Chondrocyte (in vitro differentiated cells): ENCODE results near the gene BTD. TPM values are rescaled to one million over a fixed set of nuclear protein-coding genes. Genes with fewer than 3 reads are reported as not detected.

ENCODE experiments used
- DNase-seq: peaks from one replicate; pipeline ENCODE4 v3.0.0; 2021; ENCODE audit warnings: mixed read lengths, low spot score
- H3K27ac Mint-ChIP-seq: one replicate; pipeline ENCODE4 v1.8.0; 2021; ENCODE audit warnings: mild to moderate bottlenecking, moderate library complexity, mixed read lengths; ENCODE audit not compliant: unreplicated experiment
- H3K27me3 Mint-ChIP-seq: 2 replicates; pipeline ENCODE4 v1.8.0; 2021; ENCODE audit warnings: low read depth, mixed read lengths
- H3K36me3 Mint-ChIP-seq: 2 replicates; pipeline ENCODE4 v1.8.0; 2021; ENCODE audit warnings: low read depth, mixed read lengths
- H3K4me1 Mint-ChIP-seq: 2 replicates; pipeline ENCODE4 v1.8.0; 2021; ENCODE audit warnings: low read depth, mild to moderate bottlenecking, mixed read lengths
- H3K4me3 Mint-ChIP-seq: one replicate; pipeline ENCODE4 v1.8.0; 2021; ENCODE audit warnings: mild to moderate bottlenecking, moderate library complexity, mixed read lengths; ENCODE audit not compliant: unreplicated experiment
- H3K9me3 Mint-ChIP-seq: 2 replicates; pipeline ENCODE4 v1.8.0; 2021; ENCODE audit warnings: low read depth, mixed read lengths
- CTCF ChIP-seq: fragments of 200-600 bp; sonication (generic); IDR thresholded peaks from 2 replicates; pipeline ENCODE4 v1.5.0; 2021; ENCODE audit warnings: antibody characterized with exemption, mild to moderate bottlenecking, moderate library complexity
- total RNA-seq: library from RNA; stranded (reverse); gene quantifications from 3 replicates; pipeline ENCODE4 v1.2.1, GENCODE V29; 2021

Gene BTD
- total RNA-seq, 1 donor from 2014 or later: 19.2 TPM

DNA sequence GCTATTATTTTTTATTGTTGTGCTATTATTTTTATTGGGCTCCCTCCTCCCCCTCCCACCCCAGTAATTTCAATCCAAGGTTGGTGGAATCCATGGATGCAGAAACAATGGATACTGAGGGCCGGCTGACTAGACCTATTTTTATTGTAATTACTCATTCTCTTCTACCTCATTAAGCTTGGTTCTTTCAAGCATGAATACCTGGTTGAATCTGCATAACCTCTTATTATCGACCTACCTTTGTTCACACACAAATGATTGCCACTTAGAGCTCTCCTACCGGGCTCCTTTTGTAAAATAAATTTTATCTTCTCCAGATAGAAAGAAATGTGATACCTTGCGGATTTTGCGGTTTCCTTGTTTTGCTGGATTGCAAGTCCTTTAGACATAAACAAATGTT, 31.6 kb downstream of the BTD start:
- Mint-ChIP-seq H3K27ac (peak overlapping the region; percentile 91), H3K4me1 (peaks cover 87% of the 10 kb centered on the region), H3K4me3 (no peak overlapping the region), H3K9me3 (no peaks in the 10 kb centered on the region), H3K36me3 (no peaks in the 10 kb centered on the region), H3K27me3 (no peaks in the 10 kb centered on the region)
- no peak for TF ChIP-seq CTCF
- no peak for DNase-seq

- DNase-seq: no peak
- peak overlapping the region; percentile 91 for H3K27ac Mint-ChIP-seq
- peaks cover 94% of the 10 kb centered on the region for H3K4me1 Mint-ChIP-seq
- H3K4me3 Mint-ChIP-seq: peak overlapping the region; percentile 20
- no peaks in the 10 kb centered on the region for H3K27me3 Mint-ChIP-seq
- no peaks in the 10 kb centered on the region for H3K36me3 Mint-ChIP-seq
- no peak for TF ChIP-seq CTCF
- no peaks in the 10 kb centered on the region for H3K9me3 Mint-ChIP-seq
These were observed 32.4 kb downstream of the BTD start for GRCh38 chr3:15633766-15634598.

DNA sequence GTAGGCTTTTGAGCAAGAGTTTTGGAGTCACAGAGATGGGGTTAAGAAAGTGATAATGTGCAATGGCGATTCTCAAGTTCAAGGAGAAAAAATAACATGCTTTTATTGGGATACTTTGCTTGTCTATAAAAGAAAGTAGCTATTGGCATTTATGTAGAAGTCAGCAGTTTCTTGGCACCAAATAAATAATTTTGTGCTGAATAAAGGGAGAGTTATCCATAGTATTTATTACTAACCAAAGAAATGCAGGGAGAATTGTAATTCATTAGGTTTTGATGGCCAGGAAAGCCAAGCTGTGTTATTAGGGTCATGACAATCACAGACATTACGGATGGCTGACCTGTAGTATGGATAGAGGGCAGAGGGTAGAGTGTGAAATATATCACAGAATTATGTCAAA, 33.1 kb downstream of the BTD start:
- Mint-ChIP-seq H3K36me3 (no peaks in the 10 kb centered on the region), H3K4me3 (no peak overlapping the region), H3K27ac (peak overlapping the region; percentile 91), H3K4me1 (peaks cover 93% of the 10 kb centered on the region), H3K27me3 (no peaks in the 10 kb centered on the region), H3K9me3 (no peaks in the 10 kb centered on the region)
- no peak for TF ChIP-seq CTCF
- DNase-seq: no peak

GRCh38 chr3:15635121-15635661, 33.6 kb downstream of the BTD start:
- H3K4me1 Mint-ChIP-seq: peaks cover 88% of the 10 kb centered on the region
- H3K27me3 Mint-ChIP-seq: no peaks in the 10 kb centered on the region
- DNase-seq: no peak
- peak overlapping the region; percentile 91 for H3K27ac Mint-ChIP-seq
- no peak overlapping the region for H3K4me3 Mint-ChIP-seq
- no peaks in the 10 kb centered on the region for H3K9me3 Mint-ChIP-seq
- no peak for TF ChIP-seq CTCF
- H3K36me3 Mint-ChIP-seq: no peaks in the 10 kb centered on the region

- Mint-ChIP-seq H3K27ac (peak overlapping the region; percentile 91), H3K9me3 (no peaks in the 10 kb centered on the region), H3K4me3 (peak overlapping the region; percentile 36), H3K27me3 (no peaks in the 10 kb centered on the region), H3K4me1 (peaks cover 83% of the 10 kb centered on the region), H3K36me3 (no peaks in the 10 kb centered on the region)
- no peak for DNase-seq
- TF ChIP-seq CTCF: peak; percentile 25
These were observed 34.6 kb downstream of the BTD start for GRCh38 chr3:15636028-15636709.
